Ovary (tissue), 9 donors: ENCODE data around the gene GOSR2. TPM values are rescaled to one million over a fixed set of nuclear protein-coding genes. Genes with fewer than 3 reads are reported as not detected.

Experiments
- DNase-seq, 5 donors: peaks; one replicate each; pipeline ENCODE4 v3.0.0-alpha.2; 2019 to 2020
- H3K27ac ChIP-seq, 2 donors: fragments of 200-600 bp; one replicate each; pipeline versions ENCODE4 v1.5.1 to v1.8.0; 2019 to 2022
- H3K27me3 ChIP-seq: fragments of 200-600 bp; one replicate; pipeline ENCODE4 v1.8.0; 2022
- H3K36me3 ChIP-seq: fragments of 200-600 bp; sonication (generic); one replicate; pipeline ENCODE4 v1.5.1; 2019
- H3K4me1 ChIP-seq: one replicate; pipeline ENCODE4 v1.8.1; 2013; ENCODE audit warnings: mild to moderate bottlenecking, moderate library complexity; ENCODE audit not compliant: insufficient read depth
- H3K4me3 ChIP-seq: fragments of 200-600 bp; sonication (generic); one replicate; pipeline ENCODE4 v1.5.1; 2017
- H3K9me3 ChIP-seq, 2 donors: fragments of 200-600 bp in 1 of 2; sonication (generic) in 1 of 2; one replicate each; pipeline versions ENCODE4 v1.5.1 to v1.8.1; 2013 to 2019; ENCODE audit warnings: mild to moderate bottlenecking in 1 of 2, moderate library complexity in 1 of 2
- CTCF ChIP-seq, 3 donors: fragments of 450-650 bp in 2 of 3; fragments of 200-600 bp in 1 of 3; IDR thresholded peaks; one replicate each; pipeline versions ENCODE4 v1.5.1 to v1.8.0; 2016 to 2022; ENCODE audit warnings: antibody characterized with exemption in 3 of 3, mild to moderate bottlenecking in 1 of 3
- EP300 ChIP-seq: sonication (generic); formaldehyde crosslinking; IDR thresholded peaks from one replicate; pipeline ENCODE4 v1.6.1; 2017; ENCODE audit warnings: antibody characterized with exemption
- POLR2A ChIP-seq: fragments of 450-650 bp; IDR thresholded peaks from one replicate; pipeline ENCODE4 v1.6.1; 2017; ENCODE audit warnings: antibody characterized with exemption, mild to moderate bottlenecking, moderate library complexity
- WGBS, 3 donors: extraction: QIAGEN DNeasy Blood & Tissue Kit in 1 of 3; methylation state at CpG; one replicate each; pipeline versions ENCODE4 v1.1.5 to v1.1.7; 2013 to 2017; 5-methylcytosine and 5-hydroxymethylcytosine counted together
- intact Hi-C, 4 donors: fragments of 100-400 bp; cut with DNase I; formaldehyde crosslinking; loops; one replicate each; pipeline versions ENCODE4 v1.11.0 to v1.15.1; 2022 to 2023
- polyA plus RNA-seq, 2 donors: library from polyadenylated mRNA; stranded (reverse); fragments of 200-250 nt in 1 of 2; fragments of 350-450 nt in 1 of 2; fragmentation: Illumina TruSeq in 1 of 2; extraction: RNeasy Lipid Tissue Mini Kit (QIAGEN cat#74804) in 1 of 2; gene quantifications; one replicate each; pipeline ENCODE4 v1.2.3, GENCODE V29; 2013 to 2014
- total RNA-seq, 7 donors: library from RNA; depleted of rRNA in 2 of 7; stranded (reverse); fragments of >200 nt in 2 of 7; fragmentation: NEBNext Ultra II Directional in 3 of 7; extraction: Animal tissue kit (Norgen Biotek cat#: 25700) in 3 of 7; gene quantifications; one replicate each; pipeline versions ENCODE4 v1.1.0 to v1.2.4, GENCODE V29; 2016 to 2023
- donor health status: DM: no; HTN: no; CAD: no; lungs with moderate emphysema.
- donor health status: DM: no; HTN: no; CAD: no.
- donor health status: Bipolar disorder and iron deficiency.
- donor health status: DM: yes; HTN: yes; CAD: no.
- donor health status: DM: no; HTN: no; CAD: no.
- donor health status: DM: yes; HTN: yes; CAD: no.

Gene GOSR2
- total and polyA plus RNA-seq, 9 donors: 24.2 to 79.3 (median 53.1) TPM

GRCh38 chr17:46889519-46889918 is 33.4 kb upstream of the GOSR2 start:
- TF ChIP-seq CTCF (IDR thresholded peaks at IDR 0.05): no peak
- TF ChIP-seq EP300: no peak
- no peak for TF ChIP-seq POLR2A
- WGBS, 3 donors: 74% methylated on average over 4 of the region's 4 CpGs
- no peaks in the 10 kb centered on the region for H3K36me3 ChIP-seq
- H3K27ac ChIP-seq: no peak overlapping the region
- no peaks in the 10 kb centered on the region for H3K27me3 ChIP-seq
- no peak for DNase-seq
- H3K9me3 ChIP-seq: no peaks in the 10 kb centered on the region
- H3K4me3 ChIP-seq: no peak overlapping the region
- no peaks in the 10 kb centered on the region for H3K4me1 ChIP-seq
- intact Hi-C loops: no loop called here

- no peak overlapping the region for H3K4me3 ChIP-seq
- H3K36me3 ChIP-seq: no peaks in the 10 kb centered on the region
- WGBS, 3 donors: 33 to 47% (median 39%) methylated on average over 13 of the region's 13 CpGs
- no peak overlapping the region for H3K27ac ChIP-seq
- no peak for TF ChIP-seq EP300
- no peak for TF ChIP-seq CTCF (IDR thresholded peaks at IDR 0.05)
- TF ChIP-seq POLR2A: no peak
- intact Hi-C loops: no loop called here
- no peak for DNase-seq
- H3K4me1 ChIP-seq: no peaks in the 10 kb centered on the region
- H3K27me3 ChIP-seq: no peaks in the 10 kb centered on the region
- H3K9me3 ChIP-seq: no peaks in the 10 kb centered on the region
Measured at GRCh38 chr17:46889992-46890564, 32.9 kb upstream of the GOSR2 start.

- no peak for DNase-seq
Measured at GRCh38 chr17:46890638-46891037, 32.3 kb upstream of the GOSR2 start.

GRCh38 chr17:46892192-46892703 is 30.7 kb upstream of the GOSR2 start:
- Histone ChIP-seq H3K27me3 (no peaks in the 10 kb centered on the region), H3K4me3 (no peak overlapping the region), H3K36me3 (no peaks in the 10 kb centered on the region), H3K27ac (no peak overlapping the region), H3K4me1 (no peaks in the 10 kb centered on the region), H3K9me3 (no peaks in the 10 kb centered on the region)
- TF ChIP-seq EP300: no peak
- TF ChIP-seq POLR2A: no peak
- no peak for TF ChIP-seq CTCF (IDR thresholded peaks at IDR 0.05)
- WGBS, 3 donors: 67 to 77% (median 72%) methylated on average over 4 of the region's 4 CpGs
- DNase-seq: no peak
- intact Hi-C loops: no loop called here

More at GRCh38 chr17:46890638-46891037, 32.3 kb upstream of the GOSR2 start:
- Histone ChIP-seq H3K27me3 (no peaks in the 10 kb centered on the region), H3K27ac (no peak overlapping the region), H3K9me3 (no peaks in the 10 kb centered on the region), H3K4me1 (no peaks in the 10 kb centered on the region), H3K36me3 (no peaks in the 10 kb centered on the region), H3K4me3 (no peak overlapping the region)
- WGBS, 3 donors: 67 to 74% (median 70%) methylated on average over 6 of the region's 6 CpGs
- TF ChIP-seq EP300: no peak
- intact Hi-C loops: no loop called here

GRCh38 chr17:46894024-46894423 is 28.9 kb upstream of the GOSR2 start:
- intact Hi-C loops: no loop called here
- H3K36me3 ChIP-seq: no peaks in the 10 kb centered on the region
- no peak for DNase-seq
- H3K27ac ChIP-seq: no peak overlapping the region
- H3K4me1 ChIP-seq: no peaks in the 10 kb centered on the region
- 74 to 80% (median 76%) methylated on average over 9 of the region's 9 CpGs for WGBS, 3 donors
- H3K9me3 ChIP-seq: no peaks in the 10 kb centered on the region
- no peaks in the 10 kb centered on the region for H3K27me3 ChIP-seq
- TF ChIP-seq POLR2A (no peak), CTCF (IDR thresholded peaks at IDR 0.05) (no peak), EP300 (no peak)
- H3K4me3 ChIP-seq: no peak overlapping the region
